Neuronal stem cell (in vitro differentiated cells): ENCODE measurements around the gene CTSK.

ENCODE experiments used
- DNase-seq: peaks from one replicate; pipeline ENCODE4 v3.0.0-alpha.2; 2013; ENCODE audit warnings: low spot score
- H2AFZ ChIP-seq: one replicate; pipeline ENCODE4 v1.6.1; 2013; ENCODE audit warnings: mild to moderate bottlenecking, low read length, inconsistent platforms
- H2AK5ac ChIP-seq: 2 replicates; pipeline ENCODE4 v1.6.1; 2013; ENCODE audit warnings: low read depth, mild to moderate bottlenecking, inconsistent platforms, low read length, moderate library complexity, mixed read lengths
- H2BK120ac ChIP-seq: 2 replicates; pipeline ENCODE4 v1.6.1; 2013; ENCODE audit warnings: low read depth, mild to moderate bottlenecking, inconsistent platforms, low read length, moderate library complexity, mixed read lengths
- H2BK12ac ChIP-seq: one replicate; pipeline ENCODE4 v1.6.1; 2013; ENCODE audit warnings: low read length, inconsistent platforms
- H2BK15ac ChIP-seq: 2 replicates; pipeline ENCODE4 v1.6.1; 2013; ENCODE audit warnings: mild to moderate bottlenecking, low read length, inconsistent platforms, mixed read lengths
- H2BK5ac ChIP-seq: one replicate; pipeline ENCODE4 v1.6.1; 2013; ENCODE audit warnings: inconsistent platforms, mild to moderate bottlenecking, low read length, moderate library complexity
- H3K14ac ChIP-seq: one replicate; pipeline ENCODE4 v1.6.1; 2013; ENCODE audit warnings: low read length, inconsistent platforms
- H3K18ac ChIP-seq: 2 replicates; pipeline ENCODE4 v1.6.1; 2013; ENCODE audit warnings: low read length, inconsistent platforms
- H3K23ac ChIP-seq: 2 replicates; pipeline ENCODE4 v1.6.1; 2013; ENCODE audit warnings: low read depth, mild to moderate bottlenecking, mixed read lengths, low read length, inconsistent platforms; ENCODE audit not compliant: poor library complexity
- H3K27ac ChIP-seq: replicated peaks from 3 replicates; pipeline ENCODE4 v1.5.1; 2013; ENCODE audit warnings: low read length, inconsistent platforms
- H3K27me3 ChIP-seq, 3 experiments: 2 replicates each; pipeline ENCODE4 v1.6.1; 2013; ENCODE audit warnings: low read length in 3 of 3, mild to moderate bottlenecking in 2 of 3, inconsistent platforms in 1 of 3, low read depth in 1 of 3, mixed read lengths in 1 of 3, moderate library complexity in 1 of 3; ENCODE audit not compliant: control insufficient read depth in 3 of 3, insufficient read depth in 3 of 3
- H3K36me3 ChIP-seq, 2 donors: replicated peaks in 1 of 2; 2 replicates each; pipeline ENCODE4 v1.6.1; 2013; ENCODE audit warnings: low read length in 2 of 2; ENCODE audit not compliant: control insufficient read depth in 2 of 2, insufficient read depth in 2 of 2
- H3K4ac ChIP-seq: 2 replicates; pipeline ENCODE4 v1.6.1; 2013; ENCODE audit warnings: inconsistent platforms, mild to moderate bottlenecking, low read length, moderate library complexity
- H3K4me1 ChIP-seq, 2 donors: 1 replicate in 1 of 2; 2 replicates in 1 of 2; pipeline ENCODE4 v1.6.1; 2013; ENCODE audit warnings: low read length in 2 of 2, low read depth in 1 of 2; ENCODE audit not compliant: control insufficient read depth in 2 of 2, insufficient read depth in 1 of 2
- H3K4me2 ChIP-seq: one replicate; pipeline ENCODE4 v1.6.1; 2013; ENCODE audit warnings: mild to moderate bottlenecking, low read length, inconsistent platforms; ENCODE audit not compliant: insufficient read depth, poor library complexity, severe bottlenecking
- H3K4me3 ChIP-seq, 2 donors: 2 replicates each; pipeline ENCODE4 v1.5.1; 2013; ENCODE audit warnings: low read length in 2 of 2, mild to moderate bottlenecking in 2 of 2, inconsistent platforms in 1 of 2, moderate library complexity in 1 of 2
- H3K79me1 ChIP-seq: one replicate; pipeline ENCODE4 v1.6.1; 2013; ENCODE audit warnings: low read depth, mild to moderate bottlenecking, inconsistent platforms, low read length, moderate library complexity
- H3K9ac ChIP-seq: one replicate; pipeline ENCODE4 v1.6.1; 2013; ENCODE audit warnings: mild to moderate bottlenecking, low read depth, low read length, inconsistent platforms; ENCODE audit not compliant: poor library complexity
- H3K9me3 ChIP-seq, 2 donors: replicated peaks in 1 of 2; 2 replicates each; pipeline versions ENCODE3 to v1.6.1; 2013; ENCODE audit warnings: low read length in 2 of 2, mild to moderate bottlenecking in 2 of 2, inconsistent platforms in 1 of 2, low read depth in 1 of 2, mixed read lengths in 1 of 2, moderate library complexity in 1 of 2; ENCODE audit not compliant: control insufficient read depth in 2 of 2, insufficient read depth in 1 of 2
- H4K8ac ChIP-seq: one replicate; pipeline ENCODE4 v1.6.1; 2013; ENCODE audit warnings: low read depth, mild to moderate bottlenecking, inconsistent platforms, low read length, moderate library complexity
- H4K91ac ChIP-seq: one replicate; pipeline ENCODE4 v1.6.1; 2013; ENCODE audit warnings: low read length, low read depth, mild to moderate bottlenecking, inconsistent platforms; ENCODE audit not compliant: poor library complexity
- whole genome bisulfite sequencing, 2 donors: extraction: QIAGEN DNeasy Blood & Tissue Kit; methylation state at CpG; one replicate each; pipeline ENCODE4 v1.1.7; 2013; ENCODE audit warnings: missing lambda C conversion rate in 2 of 2, mixed read lengths in 1 of 2; ENCODE audit not compliant: insufficient read length in 2 of 2, insufficient replicate concordance in 1 of 2; ENCODE audit errors: extremely low coverage in 2 of 2; 5-methylcytosine and 5-hydroxymethylcytosine counted together

Gene CTSK

GRCh38 chr1:150761801-150762200, 46.3 kb downstream of the CTSK start:
- H3K18ac ChIP-seq = no peak overlapping the region

DNA sequence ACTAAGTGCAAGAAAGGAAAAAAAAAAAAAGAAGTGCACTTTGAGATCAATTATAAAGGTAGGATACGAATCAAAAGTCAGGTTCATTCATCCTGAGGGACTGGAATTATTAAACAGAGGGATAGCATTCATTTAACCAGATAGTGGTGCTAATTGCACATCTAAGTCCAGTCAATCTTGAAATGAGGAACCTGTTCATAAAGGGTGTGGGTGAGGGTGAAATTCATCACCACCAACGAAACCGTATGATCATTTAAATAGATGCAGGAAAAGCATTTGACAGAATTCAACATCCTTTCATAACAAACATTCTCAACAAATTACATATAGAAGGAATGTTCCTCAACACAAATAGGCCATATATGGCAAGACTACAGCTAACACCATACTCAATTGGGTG, 48.0 kb downstream of the CTSK start:
- no peak overlapping the region for H2BK15ac ChIP-seq
- H3K27ac ChIP-seq = no peak overlapping the region
- no peak overlapping the region for H2BK5ac ChIP-seq
- H3K4ac ChIP-seq = no peak overlapping the region
- no peak overlapping the region for H3K9ac ChIP-seq
- DNase-seq = no peak
- no peaks in the 10 kb centered on the region for H3K36me3 ChIP-seq
- no peak overlapping the region for H3K14ac ChIP-seq
- no peak overlapping the region for H3K18ac ChIP-seq
- WGBS, 2 donors = no CpG with 5 or more reads among the region's 3 CpGs
- H2BK120ac ChIP-seq = no peak overlapping the region
- no peak overlapping the region for H3K4me2 ChIP-seq
- H3K4me3 ChIP-seq = no peak overlapping the region
- H3K23ac ChIP-seq = no peak overlapping the region
- H2AK5ac ChIP-seq = no peak overlapping the region
- no peaks in the 10 kb centered on the region for H3K4me1 ChIP-seq
- no peaks in the 10 kb centered on the region for H3K79me1 ChIP-seq
- H2BK12ac ChIP-seq = no peak overlapping the region
- no peaks in the 10 kb centered on the region for H3K9me3 ChIP-seq
- no peak overlapping the region for H4K8ac ChIP-seq
- no peaks in the 10 kb centered on the region for H3K27me3 ChIP-seq
- no peak overlapping the region for H4K91ac ChIP-seq
- no peak overlapping the region for H2AFZ ChIP-seq

More at GRCh38 chr1:150761801-150762200, 46.3 kb downstream of the CTSK start:
- Histone ChIP-seq H2BK15ac (no peak overlapping the region), H3K9ac (no peak overlapping the region), H3K4me3 (no peak overlapping the region), H3K4me1 (no peaks in the 10 kb centered on the region), H3K36me3 (no peaks in the 10 kb centered on the region), H3K27ac (no peak overlapping the region), H2BK12ac (no peak overlapping the region), H2AK5ac (no peak overlapping the region), H3K9me3 (no peaks in the 10 kb centered on the region), H2AFZ (no peak overlapping the region), H2BK120ac (no peak overlapping the region), H3K4me2 (no peak overlapping the region), H3K23ac (no peak overlapping the region), H3K14ac (no peak overlapping the region), H4K91ac (no peak overlapping the region), H3K4ac (no peak overlapping the region), H3K79me1 (no peaks in the 10 kb centered on the region), H4K8ac (no peak overlapping the region), H2BK5ac (no peak overlapping the region), H3K27me3 (no peaks in the 10 kb centered on the region)
- WGBS, 2 donors = no CpG with 5 or more reads among the region's 1 CpG
- DNase-seq = no peak

DNA sequence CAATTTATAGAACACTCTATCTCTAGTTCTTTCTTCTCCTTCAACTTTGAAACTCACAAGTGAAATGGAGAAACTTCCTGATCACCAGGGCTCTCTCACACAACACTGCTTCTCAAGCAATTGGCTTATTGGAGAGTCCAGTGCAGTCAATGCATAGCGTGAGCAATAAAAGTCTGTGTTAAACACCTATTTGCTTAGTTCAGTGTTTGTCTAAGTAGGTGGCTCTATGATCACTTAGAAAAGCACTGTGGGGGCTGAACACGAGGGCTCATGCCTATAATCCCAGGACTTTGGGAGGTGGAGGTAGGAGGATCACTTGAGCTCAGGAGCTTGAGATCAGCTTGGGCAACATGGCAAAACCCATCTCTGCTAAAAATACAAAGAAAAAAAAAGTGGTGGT, 54.6 kb downstream of the CTSK start:
- Histone ChIP-seq H3K36me3 (no peaks in the 10 kb centered on the region), H2BK120ac (no peak overlapping the region), H3K4ac (no peak overlapping the region), H3K27ac (no peak overlapping the region), H4K91ac (no peak overlapping the region), H2BK12ac (no peak overlapping the region), H2BK5ac (no peak overlapping the region), H3K18ac (no peak overlapping the region), H2AFZ (no peak overlapping the region), H2BK15ac (no peak overlapping the region), H3K79me1 (no peaks in the 10 kb centered on the region), H4K8ac (no peak overlapping the region), H3K9ac (no peak overlapping the region), H3K4me2 (no peak overlapping the region), H3K23ac (no peak overlapping the region), H3K9me3 (no peaks in the 10 kb centered on the region), H3K14ac (no peak overlapping the region), H3K4me1 (no peaks in the 10 kb centered on the region), H3K27me3 (no peaks in the 10 kb centered on the region), H2AK5ac (no peak overlapping the region), H3K4me3 (no peak overlapping the region)
- DNase-seq = no peak
- WGBS, 2 donors = no CpG with 5 or more reads among the region's 2 CpGs

DNA sequence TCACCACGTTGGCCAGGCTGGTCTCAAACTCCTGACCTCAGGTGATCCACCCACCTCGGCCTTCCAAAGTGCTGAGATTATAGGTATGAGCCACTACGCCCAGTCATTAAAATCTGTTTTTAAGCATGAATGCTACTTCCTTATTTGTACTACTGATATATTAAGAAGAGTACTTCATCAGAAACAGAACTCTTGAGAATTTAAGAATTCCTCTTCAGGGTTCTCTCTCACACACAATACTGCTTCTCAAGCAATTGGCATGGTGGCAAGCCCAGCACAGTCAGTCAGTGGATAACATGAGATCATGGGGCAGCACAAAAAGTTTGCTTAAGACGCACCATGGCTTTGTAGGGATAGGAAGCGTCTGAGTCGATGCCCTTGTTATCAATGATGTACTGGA, 56.6 kb downstream of the CTSK start:
- WGBS, 2 donors = no CpG with 5 or more reads among the region's 6 CpGs
- no peak for DNase-seq
- H3K79me1 ChIP-seq = no peaks in the 10 kb centered on the region
- no peak overlapping the region for H3K9ac ChIP-seq
- no peak overlapping the region for H2AFZ ChIP-seq
- no peak overlapping the region for H3K14ac ChIP-seq
- no peak overlapping the region for H4K8ac ChIP-seq
- H3K4me2 ChIP-seq = no peak overlapping the region
- H2BK120ac ChIP-seq = no peak overlapping the region
- no peak overlapping the region for H2BK5ac ChIP-seq
- no peak overlapping the region for H3K4ac ChIP-seq
- H3K4me3 ChIP-seq = no peak overlapping the region
- H3K18ac ChIP-seq = no peak overlapping the region
- no peaks in the 10 kb centered on the region for H3K4me1 ChIP-seq
- H3K27me3 ChIP-seq = no peaks in the 10 kb centered on the region
- H3K9me3 ChIP-seq = no peaks in the 10 kb centered on the region
- no peaks in the 10 kb centered on the region for H3K36me3 ChIP-seq
- H4K91ac ChIP-seq = no peak overlapping the region
- no peak overlapping the region for H2AK5ac ChIP-seq
- H3K23ac ChIP-seq = no peak overlapping the region
- H2BK15ac ChIP-seq = no peak overlapping the region
- no peak overlapping the region for H2BK12ac ChIP-seq
- H3K27ac ChIP-seq = no peak overlapping the region
